H1 (cell line): Measurements from ENCODE around the gene TOGARAM1. TPM values are rescaled to one million over a fixed set of nuclear protein-coding genes. Genes with fewer than 3 reads are reported as not detected.

Experiments used
- CHD7 ChIP-seq: fragments of 300-600 bp; sonication (generic); IDR thresholded peaks from 2 replicates; pipeline ENCODE4 v1.7.1; 2012; ENCODE audit warnings: low read length, moderate library complexity, mild to moderate bottlenecking, inconsistent platforms; ENCODE audit not compliant: insufficient replicate concordance
- polyA plus RNA-seq, 7 experiments: library from polyadenylated mRNA; depleted of rRNA in 3 of 7; stranded (reverse) in 5 of 7; unstranded in 2 of 7; fragments of >200 nt in 5 of 7; fragments of 200-250 nt in 2 of 7; gene quantifications; 1 replicate in 5 of 7; 2 replicates in 1 of 7; 4 replicates in 1 of 7; pipeline versions ENCODE4 v1.2.1 to v1.2.3, GENCODE V29; 2011 to 2013; ENCODE audit warnings: missing spikeins in 2 of 7, mixed read lengths in 2 of 7
- total RNA-seq: library from RNA; stranded (reverse); fragmentation: NEBNext Ultra II Directional; extraction: Animal tissue kit (Norgen Biotek cat#: 25700); gene quantifications from 2 replicates; pipeline ENCODE4 v1.2.1, GENCODE V29; 2021

Gene TOGARAM1
- total and polyA plus RNA-seq, 2 of the 8 experiments (the other 6 are each of a cell fraction or from before 2014, with no cell fraction given), result 2.5 to 6.8 TPM

GRCh38 chr14:44963044-44963528 is 1.1 kb downstream of the TOGARAM1 start (continued):
- no peak for TF ChIP-seq CHD7
